ENCODE measurements around the gene YBX3. TPM values are rescaled to one million over a fixed set of nuclear protein-coding genes. Genes with fewer than 3 reads are reported as not detected.

YBX3 gene
- total and polyA plus RNA-seq, 2 of the 13 experiments (the other 11 are each of a cell fraction or from before 2014, with no cell fraction given): 77.5 to 99.6 TPM

GRCh38 chr12:10722905-10723746, at the start of gene YBX3 (continued):
- TF ChIP-seq AFF4 (CRISPR knock-in tag; IDR thresholded peaks at IDR 0.05) (no peak), PRPF4 (IDR thresholded peaks at IDR 0.05; ENCODE audit: low read depth, low read length, poor library complexity, severe bottlenecking) (no peak), NR2F2 (IDR thresholded peaks at IDR 0.05; ENCODE audit: borderline replicate concordance, low read depth) (no peak), ZNF232 (CRISPR knock-in tag; IDR thresholded peaks at IDR 0.05; ENCODE audit: borderline replicate concordance) (no peak), MXD4 (CRISPR knock-in tag; IDR thresholded peaks at IDR 0.05) (no peak), ZSCAN22 (CRISPR knock-in tag; IDR thresholded peaks at IDR 0.05) (no peak), PHF21A (CRISPR knock-in tag; IDR thresholded peaks at IDR 0.05) (no peak), TBX2 (CRISPR knock-in tag; IDR thresholded peaks at IDR 0.05; ENCODE audit: borderline replicate concordance) (no peak), ZNF17 (CRISPR knock-in tag; IDR thresholded peaks at IDR 0.05) (no peak), ZNF589 (CRISPR knock-in tag; conservative IDR thresholded peaks at IDR 0.05) (no peak), ARID2 (CRISPR knock-in tag; IDR thresholded peaks at IDR 0.05; ENCODE audit: borderline replicate concordance) (no peak), EED (CRISPR knock-in tag; IDR thresholded peaks at IDR 0.05) (no peak), JDP2 (CRISPR knock-in tag; IDR thresholded peaks at IDR 0.05; ENCODE audit: borderline replicate concordance) (no peak), TEF (CRISPR knock-in tag; IDR thresholded peaks at IDR 0.05) (no peak), HCFC1 (IDR thresholded peaks at IDR 0.05; ENCODE audit: low read depth, low read length) (no peak), NFIC (IDR thresholded peaks at IDR 0.05; ENCODE audit: low read length) (no peak), AGO2 (optimal IDR thresholded peaks at IDR 0.05; ENCODE audit: low read depth, low read length) (peak; percentile 15), SNRNP70 (IDR thresholded peaks at IDR 0.05; ENCODE audit: low read depth, low read length) (no peak), RXRB (CRISPR knock-in tag; IDR thresholded peaks at IDR 0.05; ENCODE audit: borderline replicate concordance) (peak; percentile 35; the same call in 1 of the 2 replicates), FOXM1 (CRISPR knock-in tag; IDR thresholded peaks at IDR 0.05) (no peak), TOE1 (CRISPR knock-in tag; IDR thresholded peaks at IDR 0.05) (no peak), RFX1 (IDR thresholded peaks at IDR 0.05) (no peak), ZHX1 (CRISPR knock-in tag; IDR thresholded peaks at IDR 0.05; ENCODE audit: low read depth) (no peak), HOXA5 (CRISPR knock-in tag; IDR thresholded peaks at IDR 0.05) (peak; percentile 33; the same call in 1 of the 2 replicates), RBFOX2 (IDR thresholded peaks at IDR 0.05; ENCODE audit: low read depth, low read length) (peak; percentile 79)

Data from HepG2 (cell line).